ENCODE measurements around the gene LRP2.

Gene LRP2

GRCh38 chr2:169230204-169230603, 132.1 kb downstream of the LRP2 start:
- no peak for DNase-seq

GRCh38 chr2:169229590-169229989, 132.7 kb downstream of the LRP2 start:
- DNase-seq: no peak

GRCh38 chr2:169225906-169226305, 136.4 kb downstream of the LRP2 start:
- DNase-seq: no peak

GRCh38 chr2:169225233-169225750, 137.0 kb downstream of the LRP2 start:
- DNase-seq: no peak

GRCh38 chr2:169222665-169223064, 139.7 kb downstream of the LRP2 start:
- no peak for DNase-seq

GRCh38 chr2:169221745-169222369, 140.5 kb downstream of the LRP2 start:
- DNase-seq: no peak

GRCh38 chr2:169210917-169211316, 151.4 kb downstream of the LRP2 start:
- no peak for DNase-seq

GRCh38 chr2:169208026-169208425, 154.3 kb downstream of the LRP2 start:
- DNase-seq: no peak

- DNase-seq: no peak
Observed at GRCh38 chr2:169205176-169205575, 157.2 kb downstream of the LRP2 start.

- DNase-seq: no peak
Observed at GRCh38 chr2:169203952-169204351, 158.4 kb downstream of the LRP2 start.

GRCh38 chr2:169200756-169201155, 161.6 kb downstream of the LRP2 start:
- no peak for DNase-seq

- no peak for DNase-seq
Observed at GRCh38 chr2:169193618-169194017, 168.7 kb downstream of the LRP2 start.

- DNase-seq: no peak
Observed at GRCh38 chr2:169190197-169190775, 172.0 kb downstream of the LRP2 start.

- DNase-seq: no peak
Observed at GRCh38 chr2:169189132-169189531, 173.2 kb downstream of the LRP2 start.

GRCh38 chr2:169185711-169186110, 176.6 kb downstream of the LRP2 start:
- no peak for DNase-seq

GRCh38 chr2:169184074-169184473, 178.3 kb downstream of the LRP2 start:
- no peak for DNase-seq

GRCh38 chr2:169182573-169182972, 179.8 kb downstream of the LRP2 start:
- DNase-seq: no peak

GRCh38 chr2:169178804-169179390, 183.4 kb downstream of the LRP2 start:
- no peak for DNase-seq

GRCh38 chr2:169178364-169178763, 184.0 kb downstream of the LRP2 start:
- DNase-seq: no peak

- DNase-seq: no peak
Observed at GRCh38 chr2:169175112-169175511, 187.2 kb downstream of the LRP2 start.

GRCh38 chr2:169173876-169174275, 188.5 kb downstream of the LRP2 start:
- DNase-seq: no peak

GRCh38 chr2:169172914-169173313, 189.4 kb downstream of the LRP2 start:
- no peak for DNase-seq

- no peak for DNase-seq
Observed at GRCh38 chr2:169172151-169172735, 190.1 kb downstream of the LRP2 start.

- no peak for DNase-seq
Observed at GRCh38 chr2:169165791-169166190, 196.5 kb downstream of the LRP2 start.
